ENCODE measurements around the gene CKMT2. TPM values are rescaled to one million over a fixed set of nuclear protein-coding genes. Genes with fewer than 3 reads are reported as not detected.

CKMT2 gene
- total and polyA plus RNA-seq, 2 of the 8 experiments (the other 6 are each of a cell fraction or from before 2014, with no cell fraction given), result 2.4 to 5.0 TPM

DNA sequence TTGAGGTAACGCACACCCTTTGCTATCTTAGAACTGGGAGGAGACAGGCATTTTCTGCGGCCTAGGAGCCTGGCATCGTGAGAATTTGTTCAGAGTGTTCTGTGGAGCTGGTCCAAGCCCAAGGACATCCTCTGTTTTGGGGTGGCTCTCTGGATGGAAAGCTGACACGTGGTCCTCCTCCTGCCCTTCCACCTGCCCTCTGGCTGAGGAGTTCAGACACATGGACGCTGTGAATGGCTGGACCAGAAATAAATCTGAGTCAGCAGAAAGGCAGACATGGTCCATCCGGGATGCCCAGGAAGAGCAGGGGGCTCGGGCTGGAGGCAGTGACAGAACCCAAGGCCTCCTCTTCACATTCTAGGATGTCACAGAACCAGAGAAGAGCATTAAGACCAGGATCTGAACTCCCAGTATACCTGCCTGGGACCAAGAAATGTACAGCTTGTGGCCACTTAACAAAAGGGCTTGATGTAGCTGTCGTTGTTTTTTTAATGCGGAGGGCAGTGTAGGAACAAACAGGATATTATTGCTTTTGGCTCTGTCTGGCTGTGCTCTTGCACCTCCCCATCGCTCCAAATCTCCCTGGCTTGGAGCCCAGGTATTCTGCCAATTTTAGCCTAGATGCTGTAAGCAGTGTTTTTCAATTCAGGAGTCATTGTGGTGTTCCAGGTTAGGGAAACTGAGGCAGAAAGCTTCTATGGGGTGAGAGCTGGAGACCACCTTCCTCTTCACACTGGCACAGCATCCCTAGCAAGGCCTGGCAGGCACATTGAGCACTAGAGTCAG lies 2.4 kb downstream of the CKMT2 start (continued):
- no peak for TF ChIP-seq GABPA (IDR thresholded peaks at IDR 0.05; ENCODE audit: borderline replicate concordance, insufficient read depth, low read length)
- TF ChIP-seq SIRT6 (IDR thresholded peaks at IDR 0.05; ENCODE audit: low read length), result no peak

Data from H1 (cell line).